ENCODE data around the gene SCO2. TPM values are rescaled to one million over a fixed set of nuclear protein-coding genes. Genes with fewer than 3 reads are reported as not detected.

The SCO2 gene
- total and polyA plus RNA-seq, 10 of the 15 experiments (the other 5 are each of a cell fraction or from before 2014, with no cell fraction given), result 0.18 to 16.0 (median 2.4) TPM; not detected in 1

- intact Hi-C loops (cut with micrococcal nuclease; ENCODE audit: unreplicated experiment), result no loop called here
- H3K4me3 ChIP-seq, result peak overlapping the region; percentile 55; the same call in 1 of the 2 replicates
- POLR2A ChIA-PET, result interaction anchor here (1.9 kb wide), 1 partner anchor 12 kb away, joined by 7 read pairs; no protein-coding TSS in a partner anchor
Measured at GRCh38 chr22:50481045-50481439, 44.4 kb downstream of the SCO2 start.

GRCh38 chr22:50479721-50480120 lies 45.7 kb downstream of the SCO2 start:
- Histone ChIP-seq H3K9ac (ENCODE audit: control insufficient read depth, insufficient read depth, low read length) (no peak overlapping the region), H3K79me2 (ENCODE audit: control insufficient read depth, insufficient read depth, low read length) (no peaks in the 10 kb centered on the region), H3K4me2 (ENCODE audit: control insufficient read depth, insufficient read depth) (no peak overlapping the region), H3K27me3 (replicated peaks in 1 of 2; ENCODE audit: control insufficient read depth in 2 of 2, insufficient read depth in 2 of 2, low read length in 1 of 2) (peaks cover 0 to 3% of the 10 kb centered on the region in 2 experiments; a peak in 2 of 4 replicates), H4K20me1 (ENCODE audit: control insufficient read depth, insufficient read depth) (no peaks in the 10 kb centered on the region), H3K4me1 (ENCODE audit: control insufficient read depth, insufficient read depth, low read length) (peaks cover 5% of the 10 kb centered on the region), H3K27ac (ENCODE audit: control insufficient read depth, insufficient read depth) (no peak overlapping the region), H3K9me3 (replicated peaks; ENCODE audit: control insufficient read depth, insufficient read depth, low read length) (no peaks in the 10 kb centered on the region), H3K36me3 (ENCODE audit: control insufficient read depth in 2 of 2, insufficient read depth in 2 of 2, low read length in 1 of 2) (no peaks in the 10 kb centered on the region), H2AFZ (ENCODE audit: control insufficient read depth, low read depth, low read length) (no peak overlapping the region), H3K4me3 (no peak overlapping the region)
- CTCF ChIA-PET, result interaction anchor here (1.1 to 1.9 kb wide), 3 partner anchors 9 to 45 kb away, joined by 3 to 8 read pairs (median 3); partner anchors contain the start of gene SCO2
- ATAC-seq, result no peak
- no TSS peak for BruUV-seq (replicated peaks)
- RAD21 ChIA-PET (ENCODE audit: unreplicated experiment), result interaction anchor here (0.6 kb wide), 1 partner anchor 17 kb away, joined by 3 read pairs; no protein-coding TSS in a partner anchor
- no peak for DNase-seq (ENCODE audit: low read depth, low spot score)
- SMC1A ChIA-PET (ENCODE audit: uncharacterized antibody, unreplicated experiment), result no interaction called here
- intact Hi-C loops (cut with micrococcal nuclease; ENCODE audit: unreplicated experiment) (loop anchor here (10.0 kb wide), 1 partner anchor 235 kb away; the partner anchor contains the start of gene TUBGCP6), in situ Hi-C loops (cut with MboI) (no loop called here)
- FAIRE-seq, result no peak
- POLR2A ChIA-PET, result interaction anchor here (0.7 to 1.9 kb wide), 2 partner anchors 10 to 44 kb away, joined by 3 to 7 read pairs; no protein-coding TSS in a partner anchor
- 10% methylated on average over 11 of the region's 11 CpGs for WGBS (ENCODE audit: insufficient coverage, insufficient replicate concordance, low lambda C conversion rate, missing lambda C conversion rate)
- TF ChIP-seq IRF5 (IDR thresholded peaks at IDR 0.05; ENCODE audit: borderline replicate concordance), result no peak
- no peak for TF ChIP-seq CEBPZ (IDR thresholded peaks at IDR 0.05; ENCODE audit: low read depth, low read length)
- no peak for TF ChIP-seq ZNF592 (IDR thresholded peaks at IDR 0.05)
- no peak for TF ChIP-seq JUNB (IDR thresholded peaks at IDR 0.05)
- no peak for TF ChIP-seq SUPT20H (IDR thresholded peaks at IDR 0.05; ENCODE audit: borderline replicate concordance, control insufficient read depth, low read depth, low read length)

More at GRCh38 chr22:50481045-50481439, 44.4 kb downstream of the SCO2 start:
- Histone ChIP-seq H3K9me3 (replicated peaks; ENCODE audit: control insufficient read depth, insufficient read depth, low read length) (no peaks in the 10 kb centered on the region), H3K9ac (ENCODE audit: control insufficient read depth, insufficient read depth, low read length) (no peak overlapping the region), H3K4me2 (ENCODE audit: control insufficient read depth, insufficient read depth) (peak overlapping the region; percentile 59; the same call in 1 of the 2 replicates), H2AFZ (ENCODE audit: control insufficient read depth, low read depth, low read length) (peak overlapping the region; percentile 65), H3K36me3 (ENCODE audit: control insufficient read depth in 2 of 2, insufficient read depth in 2 of 2, low read length in 1 of 2) (no peaks in the 10 kb centered on the region), H3K79me2 (ENCODE audit: control insufficient read depth, insufficient read depth, low read length) (no peaks in the 10 kb centered on the region), H3K27ac (ENCODE audit: control insufficient read depth, insufficient read depth) (no peak overlapping the region), H3K4me1 (ENCODE audit: control insufficient read depth, insufficient read depth, low read length) (no peaks in the 10 kb centered on the region), H4K20me1 (ENCODE audit: control insufficient read depth, insufficient read depth) (no peaks in the 10 kb centered on the region), H3K27me3 (replicated peaks in 1 of 2; ENCODE audit: control insufficient read depth in 2 of 2, insufficient read depth in 2 of 2, low read length in 1 of 2) (peaks cover 0 to 3% of the 10 kb centered on the region in 2 experiments; a peak in 2 of 4 replicates)
- FAIRE-seq, result no peak
- ChIA-PET RAD21 (ENCODE audit: unreplicated experiment) (no interaction called here), SMC1A (ENCODE audit: uncharacterized antibody, unreplicated experiment) (no interaction called here), CTCF (no interaction called here)
- BruUV-seq (replicated peaks), result no TSS peak
- in situ Hi-C loops (cut with MboI), result no loop called here
- peak; percentile 24 for TF ChIP-seq SUZ12 (IDR thresholded peaks at IDR 0.05; ENCODE audit: unreplicated experiment)
- no peak for TF ChIP-seq MEF2A (IDR thresholded peaks at IDR 0.05; ENCODE audit: insufficient read depth, low read depth, low read length)
- no peak for TF ChIP-seq HCFC1 (IDR thresholded peaks at IDR 0.05; ENCODE audit: low read length)
- TF ChIP-seq HDAC2 (IDR thresholded peaks at IDR 0.05), result no peak
- TF ChIP-seq NR2F1 (conservative IDR thresholded peaks at IDR 0.05), result no peak
- 14% methylated on average over 39 of the region's 45 CpGs for WGBS (ENCODE audit: insufficient coverage, insufficient replicate concordance, low lambda C conversion rate, missing lambda C conversion rate)
- no peak for ATAC-seq
- DNase-seq (ENCODE audit: low read depth, low spot score), result no peak

All from GM12878 (cell line).